Neuron (in vitro differentiated cells): ENCODE measurements around the gene CCDC149.

Experiments used
- H2AFZ ChIP-seq: one replicate; pipeline ENCODE4 v1.6.1; 2013; ENCODE audit warnings: low read depth, mild to moderate bottlenecking, inconsistent platforms, low read length, moderate library complexity
- H3K27me3 ChIP-seq: one replicate; pipeline ENCODE4 v1.6.1; 2013; ENCODE audit warnings: low read length; ENCODE audit not compliant: insufficient read depth
- H3K36me3 ChIP-seq: one replicate; pipeline ENCODE4 v1.6.1; 2013; ENCODE audit warnings: low read length; ENCODE audit not compliant: insufficient read depth
- H3K4me1 ChIP-seq: one replicate; pipeline ENCODE4 v1.6.1; 2013; ENCODE audit warnings: low read length; ENCODE audit not compliant: insufficient read depth
- H3K4me3 ChIP-seq: 2 replicates; pipeline ENCODE4 v1.5.1; 2013; ENCODE audit warnings: mild to moderate bottlenecking, low read length, moderate library complexity
- H3K9me3 ChIP-seq: one replicate; pipeline ENCODE4 v1.6.1; 2013; ENCODE audit warnings: low read length

Gene CCDC149

GRCh38 chr4:24863799-24864198 is 49.0 kb downstream of the CCDC149 start:
- Histone ChIP-seq H3K4me3 (no peak overlapping the region), H3K4me1 (peaks cover 18% of the 10 kb centered on the region), H2AFZ (no peak overlapping the region), H3K36me3 (no peaks in the 10 kb centered on the region), H3K27me3 (no peaks in the 10 kb centered on the region), H3K9me3 (no peaks in the 10 kb centered on the region)

DNA sequence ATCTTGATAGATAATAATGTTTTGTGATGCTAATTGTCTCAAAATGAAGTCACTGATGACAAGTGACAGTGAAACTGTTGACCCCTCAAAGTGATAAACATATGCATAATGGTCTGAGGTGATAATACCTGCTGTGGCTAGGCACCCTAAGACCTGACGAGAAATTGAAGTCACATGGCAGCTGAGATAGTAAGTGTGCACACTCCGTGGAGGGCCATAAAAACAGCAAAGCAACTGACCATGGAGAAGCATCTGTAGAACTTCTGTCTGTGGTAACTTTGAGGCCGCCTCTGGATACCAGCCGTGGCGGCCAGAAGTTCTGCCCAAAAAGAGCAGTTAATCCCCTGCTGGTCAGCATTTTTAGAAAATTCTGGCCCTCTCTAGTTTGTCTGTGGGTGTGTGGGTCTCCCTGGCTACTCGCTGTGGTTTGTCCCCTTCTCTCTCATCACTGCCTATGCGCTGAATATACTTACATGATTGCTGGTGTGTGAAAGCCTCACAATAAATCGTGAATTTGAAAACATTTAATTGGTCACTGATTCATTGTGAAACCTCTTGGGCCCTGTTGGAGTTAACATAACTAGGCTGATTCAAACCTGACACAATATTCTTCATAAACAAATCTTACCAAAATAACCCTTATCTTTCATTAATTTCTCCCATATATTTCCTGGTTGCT is 50.6 kb downstream of the CCDC149 start:
- Histone ChIP-seq H3K4me3 (no peak overlapping the region), H3K4me1 (peaks cover 22% of the 10 kb centered on the region), H2AFZ (no peak overlapping the region), H3K27me3 (no peaks in the 10 kb centered on the region), H3K9me3 (no peaks in the 10 kb centered on the region), H3K36me3 (no peaks in the 10 kb centered on the region)

DNA sequence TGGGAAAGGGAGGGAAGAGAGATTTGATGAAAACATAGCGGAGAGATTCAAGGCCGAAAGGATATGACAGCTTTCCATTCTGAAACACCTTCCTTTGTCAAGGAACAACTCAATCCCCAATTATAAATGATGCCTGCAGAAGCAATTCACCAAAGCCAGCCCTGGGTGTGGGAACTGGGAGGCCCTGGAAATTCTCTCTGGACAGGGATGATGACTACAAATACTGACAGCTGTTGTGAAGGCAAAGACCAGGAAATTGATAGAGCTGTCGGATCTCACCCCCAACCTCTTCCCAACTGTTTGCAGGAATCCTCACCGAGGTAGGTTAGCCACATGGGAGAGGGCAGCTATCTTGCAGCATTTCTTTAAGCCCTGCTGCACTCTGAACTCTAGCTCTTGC is 54.3 kb downstream of the CCDC149 start:
- Histone ChIP-seq H3K4me3 (no peak overlapping the region), H3K27me3 (no peaks in the 10 kb centered on the region), H3K4me1 (peaks cover 9% of the 10 kb centered on the region), H2AFZ (no peak overlapping the region), H3K36me3 (no peaks in the 10 kb centered on the region), H3K9me3 (no peaks in the 10 kb centered on the region)

- peaks cover 9% of the 10 kb centered on the region for H3K4me1 ChIP-seq
- H3K36me3 ChIP-seq = no peaks in the 10 kb centered on the region
- no peak overlapping the region for H3K4me3 ChIP-seq
- no peaks in the 10 kb centered on the region for H3K9me3 ChIP-seq
- no peak overlapping the region for H2AFZ ChIP-seq
- H3K27me3 ChIP-seq = no peaks in the 10 kb centered on the region
Observed at GRCh38 chr4:24858026-24858425, 54.8 kb downstream of the CCDC149 start.

DNA sequence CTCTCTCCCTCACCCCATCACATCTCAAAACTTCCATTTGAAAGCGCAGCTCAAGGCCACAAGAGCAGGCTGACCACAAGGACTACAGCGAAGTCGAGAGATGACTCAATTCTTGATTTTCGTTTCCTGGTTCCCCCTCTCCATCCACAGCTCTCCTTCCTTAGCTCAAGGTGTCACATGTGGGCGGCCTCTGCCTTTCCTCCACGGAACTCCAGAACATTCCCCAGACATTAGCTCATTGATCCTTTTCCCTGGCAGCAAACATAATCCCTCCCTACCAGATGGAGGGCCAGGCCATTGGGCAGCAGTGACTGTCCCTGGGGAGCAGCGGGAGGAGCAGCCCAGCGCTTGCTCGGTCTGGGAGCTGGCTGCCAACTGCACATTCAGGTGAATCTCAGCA is 56.3 kb downstream of the CCDC149 start:
- Histone ChIP-seq H3K4me3 (no peak overlapping the region), H3K4me1 (peaks cover 9% of the 10 kb centered on the region), H3K9me3 (no peaks in the 10 kb centered on the region), H2AFZ (no peak overlapping the region), H3K36me3 (no peaks in the 10 kb centered on the region), H3K27me3 (no peaks in the 10 kb centered on the region)

GRCh38 chr4:24855741-24856140 is 57.1 kb downstream of the CCDC149 start:
- Histone ChIP-seq H3K27me3 (no peaks in the 10 kb centered on the region), H3K4me1 (peaks cover 9% of the 10 kb centered on the region), H3K36me3 (no peaks in the 10 kb centered on the region), H3K9me3 (no peaks in the 10 kb centered on the region), H3K4me3 (no peak overlapping the region), H2AFZ (no peak overlapping the region)

- Histone ChIP-seq H3K4me1 (peaks cover 4% of the 10 kb centered on the region), H3K27me3 (no peaks in the 10 kb centered on the region), H3K36me3 (no peaks in the 10 kb centered on the region)
Observed at GRCh38 chr4:24853142-24853541, 59.7 kb downstream of the CCDC149 start.

DNA sequence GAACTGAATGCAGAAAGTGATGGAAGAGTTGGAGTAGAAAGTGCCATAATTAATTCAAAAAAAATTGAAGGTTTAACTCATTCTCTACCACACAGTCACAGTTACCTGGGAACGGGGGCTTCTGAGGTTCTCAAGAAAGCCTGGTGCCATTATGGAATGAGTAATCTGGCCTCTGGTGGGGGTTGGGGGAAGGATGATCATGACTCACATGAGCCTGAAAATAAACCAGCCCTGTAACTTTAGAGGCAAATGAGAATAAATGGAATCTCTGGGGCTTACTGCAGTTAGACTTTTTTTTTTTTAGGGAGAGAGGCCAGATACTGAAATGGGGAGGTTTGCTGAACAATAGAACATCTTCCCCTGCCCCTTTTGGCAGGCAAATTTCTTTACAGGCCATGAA is 62.2 kb downstream of the CCDC149 start:
- Histone ChIP-seq H2AFZ (no peak overlapping the region), H3K9me3 (no peaks in the 10 kb centered on the region), H3K4me1 (no peaks in the 10 kb centered on the region), H3K4me3 (no peak overlapping the region), H3K27me3 (no peaks in the 10 kb centered on the region), H3K36me3 (no peaks in the 10 kb centered on the region)

More at GRCh38 chr4:24853142-24853541, 59.7 kb downstream of the CCDC149 start:
- Histone ChIP-seq H3K9me3 (no peaks in the 10 kb centered on the region), H3K4me3 (no peak overlapping the region), H2AFZ (no peak overlapping the region)

DNA sequence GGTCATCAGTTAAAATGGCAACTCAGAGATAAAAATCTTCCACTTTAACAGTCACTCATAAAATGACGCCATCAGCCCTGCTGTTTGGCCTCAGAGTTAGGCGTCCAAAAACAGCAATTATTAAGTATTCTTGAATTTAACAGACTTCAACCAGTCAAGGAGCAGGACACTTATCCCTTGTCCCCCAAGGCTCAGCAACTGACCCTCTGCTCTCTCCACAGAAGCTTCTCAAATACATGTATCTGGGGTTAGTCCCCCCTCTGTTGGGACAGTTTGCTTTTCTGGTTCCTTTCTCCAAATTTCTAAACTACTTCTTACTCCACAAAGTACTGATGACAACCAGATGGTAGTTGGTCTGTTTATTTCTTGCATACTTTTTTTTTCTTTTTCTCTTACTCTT is 63.1 kb downstream of the CCDC149 start:
- Histone ChIP-seq H3K4me1 (no peaks in the 10 kb centered on the region), H3K36me3 (no peaks in the 10 kb centered on the region), H3K4me3 (no peak overlapping the region), H2AFZ (no peak overlapping the region), H3K9me3 (no peaks in the 10 kb centered on the region), H3K27me3 (no peaks in the 10 kb centered on the region)

GRCh38 chr4:24849351-24849750 is 63.5 kb downstream of the CCDC149 start:
- Histone ChIP-seq H3K4me1 (no peaks in the 10 kb centered on the region), H3K9me3 (no peaks in the 10 kb centered on the region), H3K27me3 (no peaks in the 10 kb centered on the region), H3K36me3 (no peaks in the 10 kb centered on the region), H3K4me3 (no peak overlapping the region), H2AFZ (no peak overlapping the region)

- Histone ChIP-seq H2AFZ (no peak overlapping the region), H3K36me3 (no peaks in the 10 kb centered on the region), H3K27me3 (no peaks in the 10 kb centered on the region), H3K4me3 (no peak overlapping the region), H3K4me1 (no peaks in the 10 kb centered on the region), H3K9me3 (no peaks in the 10 kb centered on the region)
Observed at GRCh38 chr4:24846716-24847115, 66.1 kb downstream of the CCDC149 start.

- Histone ChIP-seq H3K4me3 (no peak overlapping the region), H3K27me3 (no peaks in the 10 kb centered on the region), H3K4me1 (no peaks in the 10 kb centered on the region), H2AFZ (no peak overlapping the region), H3K9me3 (no peaks in the 10 kb centered on the region), H3K36me3 (no peaks in the 10 kb centered on the region)
Observed at GRCh38 chr4:24845902-24846301, 66.9 kb downstream of the CCDC149 start.

- H3K27me3 ChIP-seq = no peaks in the 10 kb centered on the region
- H2AFZ ChIP-seq = no peak overlapping the region
- peaks cover 1% of the 10 kb centered on the region for H3K9me3 ChIP-seq
- no peaks in the 10 kb centered on the region for H3K36me3 ChIP-seq
- H3K4me3 ChIP-seq = no peak overlapping the region
- H3K4me1 ChIP-seq = no peaks in the 10 kb centered on the region
Observed at GRCh38 chr4:24845132-24845531, 67.7 kb downstream of the CCDC149 start.

DNA sequence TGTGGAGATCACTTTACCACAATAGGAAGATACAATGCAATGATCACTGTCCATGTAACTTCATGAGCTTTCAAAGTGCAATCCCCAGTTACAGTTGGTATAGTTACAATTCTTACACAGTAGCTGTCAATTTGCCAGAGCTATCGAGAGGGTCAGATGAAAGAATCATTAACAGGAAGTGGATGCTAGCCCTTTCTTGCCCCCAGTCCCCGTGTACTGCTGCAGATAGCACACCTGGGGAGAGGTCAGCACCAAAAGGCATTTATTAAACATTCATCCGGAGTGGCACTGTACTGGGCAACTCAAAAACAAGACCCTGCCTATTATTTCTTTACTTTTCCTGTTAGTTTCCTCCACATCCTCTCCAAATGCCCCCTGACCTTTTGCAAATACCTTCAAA is 69.7 kb downstream of the CCDC149 start:
- H3K4me1 ChIP-seq = no peaks in the 10 kb centered on the region
- no peaks in the 10 kb centered on the region for H3K36me3 ChIP-seq
- H3K4me3 ChIP-seq = no peak overlapping the region
- peaks cover 1% of the 10 kb centered on the region for H3K9me3 ChIP-seq
- H2AFZ ChIP-seq = no peak overlapping the region
- H3K27me3 ChIP-seq = no peaks in the 10 kb centered on the region
